Hepatocyte (in vitro differentiated cells): ENCODE measurements around the gene SLC9A3. TPM values are rescaled to one million over a fixed set of nuclear protein-coding genes. Genes with fewer than 3 reads are reported as not detected.
"Not testable (repeated sequence)": the region's sequence is repeated elsewhere in the genome, so short reads cannot be mapped to it uniquely, and the experiment has no call there.

Source experiments
- DNase-seq: peaks from one replicate; pipeline ENCODE4 v3.0.0-alpha.2; 2016; ENCODE audit warnings: low spot score
- H2AFZ ChIP-seq: fragments of 200-600 bp; sonication (generic); 2 replicates; pipeline ENCODE4 v1.6.0; 2016; ENCODE audit warnings: antibody characterized with exemption, mild to moderate bottlenecking
- H3K27ac ChIP-seq: fragments of 200-600 bp; sonication (generic); 2 replicates; pipeline ENCODE4 v1.5.1; 2016; ENCODE audit warnings: mild to moderate bottlenecking
- H3K27me3 ChIP-seq: fragments of 200-600 bp; sonication (generic); 2 replicates; pipeline ENCODE4 v1.6.1; 2016
- H3K36me3 ChIP-seq: fragments of 200-600 bp; sonication (generic); replicated peaks from 2 replicates; pipeline ENCODE4 v1.5.1; 2016; ENCODE audit warnings: low read depth; ENCODE audit not compliant: insufficient read depth
- H3K4me1 ChIP-seq: fragments of 200-600 bp; sonication (generic); 2 replicates; pipeline ENCODE4 v1.5.1; 2016; ENCODE audit warnings: mild to moderate bottlenecking, moderate library complexity; ENCODE audit not compliant: insufficient read depth
- H3K4me2 ChIP-seq: fragments of 200-600 bp; sonication (generic); 2 replicates; pipeline ENCODE4 v1.6.0; 2016
- H3K4me3 ChIP-seq: fragments of 200-600 bp; sonication (generic); 2 replicates; pipeline ENCODE4 v1.5.1; 2016; ENCODE audit warnings: mild to moderate bottlenecking
- H3K79me2 ChIP-seq: fragments of 200-600 bp; sonication (generic); 2 replicates; pipeline ENCODE4 v1.6.0; 2017; ENCODE audit warnings: mild to moderate bottlenecking
- H3K9me2 ChIP-seq: fragments of 200-600 bp; sonication (generic); replicated peaks from 2 replicates; pipeline ENCODE4 v1.6.0; 2017; ENCODE audit warnings: mild to moderate bottlenecking; ENCODE audit not compliant: insufficient read depth
- H3K9me3 ChIP-seq: fragments of 200-600 bp; sonication (generic); 2 replicates; pipeline ENCODE4 v1.5.1; 2016; ENCODE audit warnings: low read depth, mild to moderate bottlenecking
- H4K20me1 ChIP-seq: fragments of 200-600 bp; sonication (generic); 2 replicates; pipeline ENCODE4 v1.6.0; 2016; ENCODE audit warnings: mild to moderate bottlenecking; ENCODE audit not compliant: insufficient read depth, poor library complexity, severe bottlenecking
- CTCF ChIP-seq: fragments of 200-600 bp; sonication (generic); IDR thresholded peaks from 2 replicates; pipeline ENCODE4 v1.5.1; 2016; ENCODE audit warnings: antibody characterized with exemption, mild to moderate bottlenecking; ENCODE audit not compliant: poor library complexity
- EZH2 ChIP-seq: fragments of 200-600 bp; sonication (generic); IDR thresholded peaks from 2 replicates; pipeline ENCODE4 v1.6.1; 2016; ENCODE audit warnings: antibody characterized with exemption, mild to moderate bottlenecking, borderline replicate concordance
- EZH2phosphoT487 ChIP-seq: fragments of 200-600 bp; sonication (generic); IDR thresholded peaks from one replicate; pipeline ENCODE4 v1.6.1; 2018; ENCODE audit warnings: antibody characterized with exemption, mild to moderate bottlenecking, low read depth, moderate library complexity; ENCODE audit not compliant: unreplicated experiment, severe bottlenecking
- WGBS: methylation state at CpG from one replicate; pipeline ENCODE4 v1.1.6; 2016; ENCODE audit warnings: low lambda C conversion rate; ENCODE audit errors: missing lambda C conversion rate; 5-methylcytosine and 5-hydroxymethylcytosine counted together
- polyA plus RNA-seq: library from polyadenylated mRNA; unstranded; fragments of >200 nt; fragmentation: Nextera tagmentation; extraction: Ambion mirVana; gene quantifications from 2 replicates; pipeline ENCODE4 v1.2.1, GENCODE V29; 2016
- total RNA-seq: library from RNA; depleted of rRNA; stranded (reverse); fragments of >200 nt; gene quantifications from 2 replicates; pipeline ENCODE4 v1.2.3, GENCODE V29; 2014

Gene SLC9A3
- total and polyA plus RNA-seq, 2 experiments from 2014 or later: 4.8 to 7.4 TPM

- TF ChIP-seq CTCF (no peak), EZH2phosphoT487 (no peak), EZH2 (no peak)
- Histone ChIP-seq H3K27ac (no peak overlapping the region), H3K27me3 (no peaks in the 10 kb centered on the region), H3K36me3 (no peaks in the 10 kb centered on the region), H3K4me3 (no peak overlapping the region), H3K9me3 (no peaks in the 10 kb centered on the region), H3K9me2 (no peaks in the 10 kb centered on the region), H3K4me2 (no peak overlapping the region), H3K79me2 (no peaks in the 10 kb centered on the region), H3K4me1 (peaks cover 10% of the 10 kb centered on the region), H2AFZ (no peak overlapping the region), H4K20me1 (no peaks in the 10 kb centered on the region)
- DNase-seq: no peak
- 96% methylated on average over 17 of the region's 22 CpGs for WGBS
Measured at GRCh38 chr5:509611-510185, 14.6 kb downstream of the SLC9A3 start.

GRCh38 chr5:507986-508575 is 16.2 kb downstream of the SLC9A3 start:
- H3K4me3 ChIP-seq, H4K20me1 ChIP-seq, H3K4me2 ChIP-seq, H3K4me1 ChIP-seq, H3K27me3 ChIP-seq, H3K9me3 ChIP-seq, H3K36me3 ChIP-seq, H3K9me2 ChIP-seq, H3K79me2 ChIP-seq, DNase-seq, H2AFZ ChIP-seq, H3K27ac ChIP-seq: not testable (repeated sequence)
- over 99% methylated on average over 27 of the region's 42 CpGs for WGBS

GRCh38 chr5:505951-506525 is 18.2 kb downstream of the SLC9A3 start:
- Histone ChIP-seq H2AFZ (no peak overlapping the region), H3K4me1 (no peaks in the 10 kb centered on the region), H3K9me2 (no peaks in the 10 kb centered on the region), H3K9me3 (no peaks in the 10 kb centered on the region), H3K4me3 (no peak overlapping the region), H3K4me2 (no peak overlapping the region), H3K27ac (no peak overlapping the region), H3K36me3 (no peaks in the 10 kb centered on the region), H3K79me2 (no peaks in the 10 kb centered on the region), H4K20me1 (no peaks in the 10 kb centered on the region), H3K27me3 (no peaks in the 10 kb centered on the region)
- DNase-seq: peak; percentile 50
- WGBS: 67% methylated on average over 30 of the region's 30 CpGs
- TF ChIP-seq EZH2phosphoT487 (no peak), CTCF (no peak), EZH2 (no peak)

- Histone ChIP-seq H3K27ac (no peak overlapping the region), H3K36me3 (no peaks in the 10 kb centered on the region), H3K4me1 (no peaks in the 10 kb centered on the region), H3K4me2 (no peak overlapping the region), H3K27me3 (no peaks in the 10 kb centered on the region), H3K9me2 (no peaks in the 10 kb centered on the region), H3K9me3 (no peaks in the 10 kb centered on the region), H3K4me3 (no peak overlapping the region), H2AFZ (no peak overlapping the region), H4K20me1 (no peaks in the 10 kb centered on the region), H3K79me2 (no peaks in the 10 kb centered on the region)
- TF ChIP-seq CTCF: no peak
- no peak for TF ChIP-seq EZH2
- TF ChIP-seq EZH2phosphoT487: no peak
- no peak for DNase-seq
- WGBS: 81% methylated on average over 32 of the region's 33 CpGs
Measured at GRCh38 chr5:504326-505154, 19.7 kb downstream of the SLC9A3 start.
